MM.1S (cell line): ENCODE results near the gene XXYLT1.

ENCODE experiments used
- EZH2 ChIP-seq: fragments of 300-600 bp; sonication (generic); optimal IDR thresholded peaks from 2 replicates; pipeline ENCODE3; 2017; ENCODE audit warnings: low read depth, mild to moderate bottlenecking, antibody characterized with exemption, low read length, mixed read lengths
- TF ChIP-seq, protein P1 (sequence below): fragments of 300-600 bp; sonication (generic); IDR thresholded peaks from 2 replicates; pipeline ENCODE4 v1.5.1; 2016; ENCODE audit warnings: antibody characterized with exemption, low read length, mixed read lengths

GRCh38 chr3:195046441-195046840 lies 224.5 kb downstream of the XXYLT1 start:
- TF ChIP-seq, protein P1, sequence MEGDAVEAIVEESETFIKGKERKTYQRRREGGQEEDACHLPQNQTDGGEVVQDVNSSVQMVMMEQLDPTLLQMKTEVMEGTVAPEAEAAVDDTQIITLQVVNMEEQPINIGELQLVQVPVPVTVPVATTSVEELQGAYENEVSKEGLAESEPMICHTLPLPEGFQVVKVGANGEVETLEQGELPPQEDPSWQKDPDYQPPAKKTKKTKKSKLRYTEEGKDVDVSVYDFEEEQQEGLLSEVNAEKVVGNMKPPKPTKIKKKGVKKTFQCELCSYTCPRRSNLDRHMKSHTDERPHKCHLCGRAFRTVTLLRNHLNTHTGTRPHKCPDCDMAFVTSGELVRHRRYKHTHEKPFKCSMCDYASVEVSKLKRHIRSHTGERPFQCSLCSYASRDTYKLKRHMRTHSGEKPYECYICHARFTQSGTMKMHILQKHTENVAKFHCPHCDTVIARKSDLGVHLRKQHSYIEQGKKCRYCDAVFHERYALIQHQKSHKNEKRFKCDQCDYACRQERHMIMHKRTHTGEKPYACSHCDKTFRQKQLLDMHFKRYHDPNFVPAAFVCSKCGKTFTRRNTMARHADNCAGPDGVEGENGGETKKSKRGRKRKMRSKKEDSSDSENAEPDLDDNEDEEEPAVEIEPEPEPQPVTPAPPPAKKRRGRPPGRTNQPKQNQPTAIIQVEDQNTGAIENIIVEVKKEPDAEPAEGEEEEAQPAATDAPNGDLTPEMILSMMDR: no peak
- no peak for TF ChIP-seq EZH2
